GM12878 (cell line): ENCODE data around the gene DCTN1. TPM values are rescaled to one million over a fixed set of nuclear protein-coding genes. Genes with fewer than 3 reads are reported as not detected.

Experiments used
- ATAC-seq: fragments of 200-7000 bp; cut with Tn5 transposase; 3 replicates; pipeline ENCODE4 v1.9.1; 2020; ENCODE audit warnings: mild to moderate bottlenecking, moderate library complexity
- BruUV-seq: library from RNA; stranded (reverse); fragments of 400-500 nt; replicated peaks from 2 replicates; lab custom pipeline; 2021; lab: Mats Ljungman, UMichigan
- CTCF ChIA-PET: fragments of 300-600 bp; sonication (Branson Sonifier 250); formaldehyde crosslinking; extraction: SDS; loops from one replicate; lab custom pipeline; 2021; ENCODE audit warnings: inconsistent platforms; lab: Yijun Ruan, JAX
- POLR2A ChIA-PET: fragments of 350-600 bp; formaldehyde crosslinking; extraction: SDS; loops from one replicate; lab custom pipeline; 2021; ENCODE audit warnings: inconsistent platforms; lab: Charles Lee
- RAD21 ChIA-PET: fragments of 300-600 bp; sonication (Branson Sonifier 250); formaldehyde crosslinking; loops from one replicate; lab custom pipeline; 2023; ENCODE audit warnings: antibody characterized with exemption; ENCODE audit not compliant: unreplicated experiment; lab: Charles Lee
- SMC1A ChIA-PET: fragments of 300-600 bp; sonication (Branson Sonifier 250); formaldehyde crosslinking; loops from one replicate; lab custom pipeline; 2023; ENCODE audit not compliant: unreplicated experiment, uncharacterized antibody; lab: Charles Lee
- DNase-seq: peaks from one replicate; pipeline ENCODE4 v3.0.0-alpha.2; 2011; ENCODE audit warnings: low read depth, low spot score
- FAIRE-seq: peaks from 3 replicates; lab custom pipeline; 2011; peaks lifted over from hg19 to GRCh38; lab: Jason Lieb, UNC
- H2AFZ ChIP-seq: 2 replicates; pipeline ENCODE4 v1.6.0; 2011; ENCODE audit warnings: low read depth, low read length, control low read depth; ENCODE audit not compliant: control insufficient read depth
- H3K27ac ChIP-seq: 2 replicates; pipeline ENCODE4 v1.5.1; 2011; ENCODE audit warnings: control low read depth; ENCODE audit not compliant: control insufficient read depth, insufficient read depth
- H3K27me3 ChIP-seq, 2 experiments: replicated peaks in 1 of 2; 2 replicates each; pipeline versions ENCODE4 v1.6.0 to v1.6.1; 2011; ENCODE audit warnings: low read length in 1 of 2; ENCODE audit not compliant: control insufficient read depth in 2 of 2, insufficient read depth in 2 of 2
- H3K36me3 ChIP-seq, 2 experiments: 2 replicates each; pipeline ENCODE4 v1.5.1; 2011; ENCODE audit warnings: low read length in 1 of 2; ENCODE audit not compliant: control insufficient read depth in 2 of 2, insufficient read depth in 2 of 2
- H3K4me1 ChIP-seq: 2 replicates; pipeline ENCODE4 v1.6.1; 2011; ENCODE audit warnings: mild to moderate bottlenecking, low read length, moderate library complexity, mixed read lengths; ENCODE audit not compliant: control insufficient read depth, insufficient read depth
- H3K4me2 ChIP-seq: 2 replicates; pipeline ENCODE4 v1.6.0; 2011; ENCODE audit warnings: control low read depth; ENCODE audit not compliant: control insufficient read depth, insufficient read depth
- H3K4me3 ChIP-seq: fragments of 200-600 bp; sonication (generic); 2 replicates; pipeline ENCODE4 v1.5.1; 2016
- H3K79me2 ChIP-seq: 2 replicates; pipeline ENCODE4 v1.6.0; 2011; ENCODE audit warnings: low read length; ENCODE audit not compliant: control insufficient read depth, insufficient read depth
- H3K9ac ChIP-seq: 2 replicates; pipeline ENCODE4 v1.8.0; 2011; ENCODE audit warnings: low read length, control low read depth, mixed read lengths; ENCODE audit not compliant: control insufficient read depth, insufficient read depth
- H3K9me3 ChIP-seq: replicated peaks from 3 replicates; pipeline ENCODE4 v1.5.1; 2011; ENCODE audit warnings: mild to moderate bottlenecking, low read length; ENCODE audit not compliant: control insufficient read depth, insufficient read depth
- H4K20me1 ChIP-seq: 2 replicates; pipeline ENCODE4 v1.6.0; 2011; ENCODE audit not compliant: control insufficient read depth, insufficient read depth
- CHD1 ChIP-seq: IDR thresholded peaks from 2 replicates; pipeline ENCODE4 v1.6.1; 2012; ENCODE audit warnings: low read depth, low read length, improper control_type of control experiment
- FOS ChIP-seq: IDR thresholded peaks from 3 replicates; pipeline ENCODE4 v1.6.1; 2011; ENCODE audit warnings: borderline replicate concordance; ENCODE audit not compliant: insufficient read length; ENCODE audit errors: extremely low read depth
- FOXM1 ChIP-seq: IDR thresholded peaks from 2 replicates; pipeline ENCODE4 v1.6.1; 2012; ENCODE audit warnings: low read depth, mild to moderate bottlenecking, inconsistent platforms, low read length, moderate library complexity
- GATAD2B ChIP-seq: fragments of 450-650 bp; conservative IDR thresholded peaks from 2 replicates; pipeline ENCODE4 v1.6.1; 2017; ENCODE audit warnings: low read depth, mild to moderate bottlenecking, moderate library complexity
- ZNF207 ChIP-seq: fragments of 450-650 bp; IDR thresholded peaks from 2 replicates; pipeline ENCODE4 v1.6.1; 2014; ENCODE audit warnings: antibody characterized with exemption, mild to moderate bottlenecking, borderline replicate concordance
- ZZZ3 ChIP-seq: IDR thresholded peaks from 2 replicates; pipeline ENCODE4 v1.6.1; 2011; ENCODE audit warnings: low read depth; ENCODE audit not compliant: control insufficient read depth, insufficient read length
- WGBS: methylation state at CpG from one replicate; pipeline ENCODE4 v1.1.6; 2016; ENCODE audit warnings: low lambda C conversion rate; ENCODE audit not compliant: insufficient replicate concordance, insufficient coverage; ENCODE audit errors: missing lambda C conversion rate; 5-methylcytosine and 5-hydroxymethylcytosine counted together
- in situ Hi-C: fragments of 300-500 bp; cut with MboI; formaldehyde crosslinking; loops from 9 replicates; pipeline ENCODE4 v1.14.3; 2018; ENCODE audit warnings: mixed read lengths
- intact Hi-C: fragments of 100-400 bp; cut with micrococcal nuclease; formaldehyde crosslinking; loops from one replicate; pipeline ENCODE4 v1.14.2; 2022; ENCODE audit not compliant: unreplicated experiment
- polyA plus RNA-seq, 11 experiments: library from polyadenylated mRNA; depleted of rRNA in 4 of 11; unstranded in 6 of 11; stranded (reverse) in 5 of 11; fragments of >200 nt; fragmentation: Nextera tagmentation in 4 of 11; fragmentation: Illumina TruSeq in 1 of 11; extraction: Ambion mirVana in 4 of 11; extraction: Trizol in 1 of 11; gene quantifications; 1 replicate in 1 of 11; 2 replicates in 10 of 11; pipeline versions ENCODE4 v1.2.1 to v1.2.3, GENCODE V29; 2011 to 2016; ENCODE audit warnings: inconsistent platforms in 2 of 11, missing spikeins in 2 of 11, low read depth in 1 of 11
- total RNA-seq, 4 experiments: library from RNA; depleted of rRNA in 3 of 4; stranded (reverse); fragments of >200 nt in 3 of 4; fragmentation: Illumina TruSeq in 1 of 4; extraction: Trizol in 1 of 4; gene quantifications; 2 replicates each; pipeline versions ENCODE4 v1.2.1 to v1.2.3, GENCODE V29; 2013 to 2021
- TF ChIP-seq, protein P1 (sequence below): fragments of 450-650 bp; IDR thresholded peaks from 2 replicates; pipeline ENCODE4 v1.6.1; 2018; ENCODE audit warnings: mild to moderate bottlenecking, low read depth, moderate library complexity; ENCODE audit not compliant: partially characterized antibody
- TF ChIP-seq, protein P2 (sequence below): fragments of 450-650 bp; IDR thresholded peaks from 2 replicates; pipeline ENCODE4 v1.6.1; 2016; ENCODE audit warnings: mild to moderate bottlenecking

DCTN1 gene
- total and polyA plus RNA-seq, 10 of the 15 experiments (the other 5 are each of a cell fraction or from before 2014, with no cell fraction given), result 44.1 to 116 (median 64.8) TPM

DNA sequence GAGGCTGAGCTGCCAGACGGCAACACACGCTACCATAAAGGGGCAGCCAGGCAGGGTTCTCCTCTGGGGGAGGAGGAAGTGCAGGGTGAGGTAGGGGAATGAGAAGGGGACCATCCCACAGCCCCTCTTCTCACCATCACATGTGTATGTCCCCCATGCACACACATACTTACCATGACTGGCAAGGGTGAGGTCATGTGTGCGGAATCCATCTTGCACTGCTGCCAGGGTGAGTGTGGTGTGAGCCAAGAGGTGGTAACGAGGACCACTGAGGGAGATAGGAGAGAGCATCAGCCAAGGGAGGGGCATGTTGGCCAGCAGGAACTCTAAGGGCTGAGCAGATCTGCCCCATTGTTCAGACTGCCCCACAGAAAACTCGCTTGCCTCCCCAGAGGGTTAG lies 48.6 kb upstream of the DCTN1 start:
- no peaks in the 10 kb centered on the region for H3K27me3 ChIP-seq
- TF ChIP-seq ZNF207 (no peak), ZZZ3 (no peak), GATAD2B (no peak), CHD1 (no peak), FOS (no peak), FOXM1 (no peak)
- TF ChIP-seq, protein P1, sequence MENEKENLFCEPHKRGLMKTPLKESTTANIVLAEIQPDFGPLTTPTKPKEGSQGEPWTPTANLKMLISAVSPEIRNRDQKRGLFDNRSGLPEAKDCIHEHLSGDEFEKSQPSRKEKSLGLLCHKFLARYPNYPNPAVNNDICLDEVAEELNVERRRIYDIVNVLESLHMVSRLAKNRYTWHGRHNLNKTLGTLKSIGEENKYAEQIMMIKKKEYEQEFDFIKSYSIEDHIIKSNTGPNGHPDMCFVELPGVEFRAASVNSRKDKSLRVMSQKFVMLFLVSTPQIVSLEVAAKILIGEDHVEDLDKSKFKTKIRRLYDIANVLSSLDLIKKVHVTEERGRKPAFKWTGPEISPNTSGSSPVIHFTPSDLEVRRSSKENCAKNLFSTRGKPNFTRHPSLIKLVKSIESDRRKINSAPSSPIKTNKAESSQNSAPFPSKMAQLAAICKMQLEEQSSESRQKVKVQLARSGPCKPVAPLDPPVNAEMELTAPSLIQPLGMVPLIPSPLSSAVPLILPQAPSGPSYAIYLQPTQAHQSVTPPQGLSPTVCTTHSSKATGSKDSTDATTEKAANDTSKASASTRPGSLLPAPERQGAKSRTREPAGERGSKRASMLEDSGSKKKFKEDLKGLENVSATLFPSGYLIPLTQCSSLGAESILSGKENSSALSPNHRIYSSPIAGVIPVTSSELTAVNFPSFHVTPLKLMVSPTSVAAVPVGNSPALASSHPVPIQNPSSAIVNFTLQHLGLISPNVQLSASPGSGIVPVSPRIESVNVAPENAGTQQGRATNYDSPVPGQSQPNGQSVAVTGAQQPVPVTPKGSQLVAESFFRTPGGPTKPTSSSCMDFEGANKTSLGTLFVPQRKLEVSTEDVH, result no peak
- TF ChIP-seq, protein P2, sequence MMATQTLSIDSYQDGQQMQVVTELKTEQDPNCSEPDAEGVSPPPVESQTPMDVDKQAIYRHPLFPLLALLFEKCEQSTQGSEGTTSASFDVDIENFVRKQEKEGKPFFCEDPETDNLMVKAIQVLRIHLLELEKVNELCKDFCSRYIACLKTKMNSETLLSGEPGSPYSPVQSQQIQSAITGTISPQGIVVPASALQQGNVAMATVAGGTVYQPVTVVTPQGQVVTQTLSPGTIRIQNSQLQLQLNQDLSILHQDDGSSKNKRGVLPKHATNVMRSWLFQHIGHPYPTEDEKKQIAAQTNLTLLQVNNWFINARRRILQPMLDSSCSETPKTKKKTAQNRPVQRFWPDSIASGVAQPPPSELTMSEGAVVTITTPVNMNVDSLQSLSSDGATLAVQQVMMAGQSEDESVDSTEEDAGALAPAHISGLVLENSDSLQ, result no peak
- no peak overlapping the region for H3K4me2 ChIP-seq
- ATAC-seq (no peak), FAIRE-seq (no peak), DNase-seq (no peak)
- H3K9ac ChIP-seq, result no peak overlapping the region
- no peaks in the 10 kb centered on the region for H3K9me3 ChIP-seq
- intact Hi-C loops (no loop called here), in situ Hi-C loops (no loop called here)
- no peak overlapping the region for H2AFZ ChIP-seq
- CTCF ChIA-PET, result no interaction called here
- H4K20me1 ChIP-seq, result no peaks in the 10 kb centered on the region
- peaks cover 0 to 8% of the 10 kb centered on the region in 2 experiments; a peak in 1 of 4 replicates for H3K36me3 ChIP-seq
- 88% methylated on average over 5 of the region's 5 CpGs for WGBS
- no peaks in the 10 kb centered on the region for H3K4me1 ChIP-seq
- SMC1A ChIA-PET, result no interaction called here
- no peaks in the 10 kb centered on the region for H3K79me2 ChIP-seq
- no peak overlapping the region for H3K4me3 ChIP-seq
- POLR2A ChIA-PET, result interaction anchor here (0.6 to 1.1 kb wide), 2 partner anchors 11 to 298 kb away, joined by 3 to 4 read pairs; no protein-coding TSS in a partner anchor
- BruUV-seq, result no TSS peak
- H3K27ac ChIP-seq, result no peak overlapping the region
- RAD21 ChIA-PET, result no interaction called here
